DND-41 (cell line): ENCODE measurements around the gene CANT1.

Experiments used
- EZH2 ChIP-seq: IDR thresholded peaks from 3 replicates; pipeline ENCODE4 v1.6.1; 2012; ENCODE audit warnings: borderline replicate concordance, low read depth, mild to moderate bottlenecking, moderate library complexity, low read length, inconsistent platforms; ENCODE audit not compliant: severe bottlenecking
- TF ChIP-seq, protein P1 (sequence below): IDR thresholded peaks from 2 replicates; pipeline ENCODE4 v1.5.1; 2012; ENCODE audit warnings: borderline replicate concordance, low read length, moderate library complexity, mild to moderate bottlenecking; ENCODE audit not compliant: poor library complexity, severe bottlenecking; ENCODE audit errors: extremely low read depth

DNA sequence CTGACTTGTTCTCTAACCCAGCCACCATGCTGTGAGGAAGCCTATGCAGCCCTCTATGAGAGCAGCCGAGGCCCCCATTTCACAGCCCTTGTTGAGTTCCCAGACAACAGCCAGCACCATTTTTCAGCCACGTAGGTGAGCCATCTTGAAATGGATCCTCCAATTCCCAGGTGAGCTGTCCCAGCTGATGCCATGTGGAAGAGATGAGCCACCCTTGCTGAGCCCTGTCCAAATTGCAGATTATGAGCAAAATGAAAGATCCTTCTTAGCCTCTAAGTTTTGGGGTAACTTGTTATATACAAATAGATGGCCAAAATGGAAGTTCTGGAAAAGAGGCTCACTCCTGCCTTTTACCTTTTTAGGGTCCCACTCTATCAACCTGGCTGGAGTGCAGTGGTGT lies 58.7 kb downstream of the CANT1 start:
- TF ChIP-seq, protein P1, sequence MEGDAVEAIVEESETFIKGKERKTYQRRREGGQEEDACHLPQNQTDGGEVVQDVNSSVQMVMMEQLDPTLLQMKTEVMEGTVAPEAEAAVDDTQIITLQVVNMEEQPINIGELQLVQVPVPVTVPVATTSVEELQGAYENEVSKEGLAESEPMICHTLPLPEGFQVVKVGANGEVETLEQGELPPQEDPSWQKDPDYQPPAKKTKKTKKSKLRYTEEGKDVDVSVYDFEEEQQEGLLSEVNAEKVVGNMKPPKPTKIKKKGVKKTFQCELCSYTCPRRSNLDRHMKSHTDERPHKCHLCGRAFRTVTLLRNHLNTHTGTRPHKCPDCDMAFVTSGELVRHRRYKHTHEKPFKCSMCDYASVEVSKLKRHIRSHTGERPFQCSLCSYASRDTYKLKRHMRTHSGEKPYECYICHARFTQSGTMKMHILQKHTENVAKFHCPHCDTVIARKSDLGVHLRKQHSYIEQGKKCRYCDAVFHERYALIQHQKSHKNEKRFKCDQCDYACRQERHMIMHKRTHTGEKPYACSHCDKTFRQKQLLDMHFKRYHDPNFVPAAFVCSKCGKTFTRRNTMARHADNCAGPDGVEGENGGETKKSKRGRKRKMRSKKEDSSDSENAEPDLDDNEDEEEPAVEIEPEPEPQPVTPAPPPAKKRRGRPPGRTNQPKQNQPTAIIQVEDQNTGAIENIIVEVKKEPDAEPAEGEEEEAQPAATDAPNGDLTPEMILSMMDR: no peak
- no peak for TF ChIP-seq EZH2
